Gastrocnemius medialis (tissue), 4 donors: Measurements from ENCODE around the gene PTPRJ. TPM values are rescaled to one million over a fixed set of nuclear protein-coding genes. Genes with fewer than 3 reads are reported as not detected.

Experiments
- ATAC-seq, 2 donors: fragments of 150-250 bp; one replicate each; pipeline ENCODE4 v1.9.1; 2016
- DNase-seq, 2 donors: peaks; one replicate each; pipeline ENCODE4 v3.0.0-alpha.2; 2019
- H3K27ac ChIP-seq, 4 donors: fragments of 200-600 bp; sonication (generic); 1 replicate in 1 of 4; 2 replicates in 3 of 4; pipeline ENCODE4 v1.5.1; 2016 to 2018; ENCODE audit warnings: mild to moderate bottlenecking in 2 of 4, moderate library complexity in 1 of 4
- H3K27me3 ChIP-seq, 3 donors: fragments of 200-600 bp; sonication (generic) in 2 of 3; 1 replicate in 1 of 3; 2 replicates in 2 of 3; pipeline versions ENCODE4 v1.5.1 to v1.6.0; 2016 to 2019; ENCODE audit warnings: mild to moderate bottlenecking in 1 of 3, moderate library complexity in 1 of 3
- H3K36me3 ChIP-seq, 2 donors: fragments of 200-600 bp; sonication (generic) in 1 of 2; one replicate each; pipeline ENCODE4 v1.5.1; 2017 to 2018
- H3K4me1 ChIP-seq, 2 donors: fragments of 200-600 bp; sonication (generic) in 1 of 2; one replicate each; pipeline ENCODE4 v1.5.1; 2016 to 2017; ENCODE audit warnings: mild to moderate bottlenecking in 2 of 2
- H3K4me3 ChIP-seq, 4 donors: fragments of 200-600 bp; sonication (generic) in 3 of 4; 1 replicate in 1 of 4; 2 replicates in 3 of 4; pipeline ENCODE4 v1.5.1; 2016 to 2019; ENCODE audit warnings: mild to moderate bottlenecking in 2 of 4
- H3K9me3 ChIP-seq, 3 donors: fragments of 200-600 bp; sonication (generic) in 2 of 3; 1 replicate in 1 of 3; 2 replicates in 2 of 3; pipeline ENCODE4 v1.5.1; 2016 to 2019
- CTCF ChIP-seq, 5 experiments: fragments of 450-650 bp in 3 of 5; fragments of 200-600 bp in 2 of 5; sonication (generic) in 2 of 5; IDR thresholded peaks in 4 of 5; conservative IDR thresholded peaks in 1 of 5; 1 replicate in 4 of 5; 2 replicates in 1 of 5; pipeline ENCODE4 v1.5.1; 2016 to 2019; ENCODE audit warnings: antibody characterized with exemption in 5 of 5, mild to moderate bottlenecking in 3 of 5, moderate library complexity in 3 of 5
- POLR2A ChIP-seq, 2 donors: fragments of 450-650 bp; IDR thresholded peaks; one replicate each; pipeline ENCODE4 v1.6.1; 2017; ENCODE audit warnings: antibody characterized with exemption in 2 of 2, mild to moderate bottlenecking in 2 of 2, moderate library complexity in 2 of 2
- in situ Hi-C, 4 donors: fragments of 200-750 bp; cut with MboI; loops; one replicate each; pipeline versions ENCODE4 v1.15.0 to v1.8.0; 2017; ENCODE audit warnings: low sequenced_read_pairs in 4 of 4
- intact Hi-C: fragments of 100-400 bp; cut with DNase I; formaldehyde crosslinking; loops from one replicate; pipeline ENCODE4 v1.15.1; 2023; ENCODE audit warnings: low total_unique reads
- total RNA-seq, 4 donors: library from RNA; depleted of rRNA; stranded (reverse); fragments of >200 nt; gene quantifications; one replicate each; pipeline versions ENCODE4 v1.1.0 to v1.2.3, GENCODE V29; 2016

The PTPRJ gene
- total RNA-seq, 4 donors from 2014 or later, result 5.4 to 9.0 (median 5.6) TPM

GRCh38 chr11:48017105-48017830 lies 36.9 kb downstream of the PTPRJ start:
- ATAC-seq, result no peak
- TF ChIP-seq POLR2A (IDR thresholded peaks at IDR 0.05) (no peak), CTCF (IDR thresholded peaks at IDR 0.05 in 4 of 5, conservative IDR thresholded peaks at IDR 0.05 in 1 of 5) (no peak)
- intact Hi-C loops (no loop called here), in situ Hi-C loops (no loop called here)
- Histone ChIP-seq H3K27me3 (no peaks in the 10 kb centered on the region), H3K9me3 (no peaks in the 10 kb centered on the region), H3K4me3 (no peak overlapping the region), H3K4me1 (no peaks in the 10 kb centered on the region), H3K36me3 (no peaks in the 10 kb centered on the region), H3K27ac (no peak overlapping the region)
- DNase-seq, result no peak

GRCh38 chr11:48017831-48018527 lies 37.6 kb downstream of the PTPRJ start:
- intact Hi-C loops (no loop called here), in situ Hi-C loops (no loop called here)
- Histone ChIP-seq H3K27ac (no peak overlapping the region), H3K9me3 (no peaks in the 10 kb centered on the region), H3K4me3 (no peak overlapping the region), H3K4me1 (no peaks in the 10 kb centered on the region), H3K36me3 (no peaks in the 10 kb centered on the region), H3K27me3 (no peaks in the 10 kb centered on the region)
- ATAC-seq, result no peak
- DNase-seq, result no peak
- TF ChIP-seq CTCF (IDR thresholded peaks at IDR 0.05 in 4 of 5, conservative IDR thresholded peaks at IDR 0.05 in 1 of 5) (no peak), POLR2A (IDR thresholded peaks at IDR 0.05) (no peak)

- no peak overlapping the region for H3K27ac ChIP-seq
- no peak for TF ChIP-seq CTCF (IDR thresholded peaks at IDR 0.05 in 4 of 5, conservative IDR thresholded peaks at IDR 0.05 in 1 of 5)
- TF ChIP-seq POLR2A (IDR thresholded peaks at IDR 0.05), result no peak
- intact Hi-C loops, result no loop called here
- no peaks in the 10 kb centered on the region for H3K9me3 ChIP-seq
- H3K4me1 ChIP-seq, result no peaks in the 10 kb centered on the region
- in situ Hi-C loops, result no loop called here
- no peaks in the 10 kb centered on the region for H3K36me3 ChIP-seq
- no peaks in the 10 kb centered on the region for H3K27me3 ChIP-seq
- H3K4me3 ChIP-seq, result no peak overlapping the region
- ATAC-seq, result no peak
- no peak for DNase-seq
Observed at GRCh38 chr11:48018528-48019216, 38.3 kb downstream of the PTPRJ start.

DNA sequence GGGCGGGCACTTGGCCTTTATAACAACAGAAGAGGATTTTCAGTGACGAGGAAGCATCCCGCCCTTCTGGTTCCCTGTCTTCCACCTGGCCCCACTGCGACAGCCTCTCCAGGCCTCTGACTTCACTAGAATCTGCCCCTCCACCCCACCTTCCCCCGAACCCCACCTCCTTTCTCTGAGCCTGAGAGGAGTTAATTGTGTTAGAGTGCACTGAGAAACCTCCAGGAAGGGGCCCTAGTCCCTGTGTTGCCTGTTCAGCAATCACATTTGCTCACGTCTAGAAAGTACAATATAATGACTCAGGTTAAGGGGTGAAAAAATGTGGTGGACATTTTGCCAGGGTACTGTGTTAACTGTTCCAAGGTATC lies 38.8 kb downstream of the PTPRJ start:
- Histone ChIP-seq H3K4me3 (no peak overlapping the region), H3K27ac (no peak overlapping the region), H3K36me3 (no peaks in the 10 kb centered on the region), H3K4me1 (peaks cover 2 to 3% of the 10 kb centered on the region in 2 donors), H3K9me3 (no peaks in the 10 kb centered on the region), H3K27me3 (no peaks in the 10 kb centered on the region)
- in situ Hi-C loops, result no loop called here
- intact Hi-C loops, result no loop called here
- no peak for DNase-seq
- TF ChIP-seq CTCF (IDR thresholded peaks at IDR 0.05 in 4 of 5, conservative IDR thresholded peaks at IDR 0.05 in 1 of 5), result no peak
- TF ChIP-seq POLR2A (IDR thresholded peaks at IDR 0.05), result no peak
- no peak for ATAC-seq
